DMS 273 (cell line): ENCODE measurements around the gene HOXD3.

Source experiments
- DNase-seq: peaks from one replicate; lab custom pipeline; 2025; ENCODE audit not compliant: unreplicated experiment; lab: John Stamatoyannopoulos, UW

HOXD3 gene

DNA sequence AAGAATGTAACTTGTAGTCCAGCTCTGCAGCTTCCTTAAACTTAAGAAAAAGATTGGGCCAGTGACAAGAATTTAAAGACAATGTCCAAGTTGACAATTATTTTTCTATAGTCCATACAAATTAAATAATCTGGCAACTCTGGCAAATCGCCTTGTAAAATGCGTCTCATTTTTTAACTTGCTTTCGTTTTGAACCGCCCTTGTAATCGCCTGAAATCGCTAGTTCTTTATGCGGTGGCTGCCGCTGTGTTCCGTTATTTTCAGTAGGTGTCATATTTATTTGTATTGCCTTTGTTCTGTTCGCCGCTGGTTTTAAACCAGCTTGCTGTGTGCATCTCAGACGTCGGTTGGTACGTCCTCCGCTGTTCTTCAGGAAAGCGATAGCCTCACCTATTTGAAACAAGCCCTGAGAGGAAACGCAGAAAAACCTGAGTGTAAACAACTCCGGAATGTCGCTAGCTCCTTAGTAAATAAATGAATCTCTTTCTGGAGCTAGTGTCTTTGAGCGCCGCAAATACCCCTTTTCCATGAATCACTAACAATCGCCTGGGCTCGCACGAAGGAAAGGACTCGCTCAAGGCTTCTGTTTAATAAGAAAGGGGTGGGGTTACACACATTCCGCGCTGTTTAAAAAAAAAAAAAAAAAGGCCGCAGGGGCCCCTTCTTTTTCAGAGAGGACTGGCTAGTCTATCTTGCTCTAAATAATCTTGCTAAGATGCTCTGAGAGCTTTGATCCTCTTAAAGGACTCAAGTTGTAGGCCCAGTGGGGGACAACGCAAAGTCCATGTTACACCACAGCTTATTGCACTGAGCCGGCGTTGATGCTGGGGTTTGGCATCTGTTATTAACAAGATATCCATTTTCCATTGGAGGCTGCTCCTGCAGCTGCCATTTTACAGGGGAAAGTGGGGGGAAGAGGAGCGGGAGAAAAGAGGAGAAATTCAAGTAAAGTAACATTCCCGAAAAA, 24.6 kb upstream of the HOXD3 start:
- DNase-seq = no peak

- DNase-seq = no peak
Measured at GRCh38 chr2:176133389-176133788, 23.7 kb upstream of the HOXD3 start.

DNA sequence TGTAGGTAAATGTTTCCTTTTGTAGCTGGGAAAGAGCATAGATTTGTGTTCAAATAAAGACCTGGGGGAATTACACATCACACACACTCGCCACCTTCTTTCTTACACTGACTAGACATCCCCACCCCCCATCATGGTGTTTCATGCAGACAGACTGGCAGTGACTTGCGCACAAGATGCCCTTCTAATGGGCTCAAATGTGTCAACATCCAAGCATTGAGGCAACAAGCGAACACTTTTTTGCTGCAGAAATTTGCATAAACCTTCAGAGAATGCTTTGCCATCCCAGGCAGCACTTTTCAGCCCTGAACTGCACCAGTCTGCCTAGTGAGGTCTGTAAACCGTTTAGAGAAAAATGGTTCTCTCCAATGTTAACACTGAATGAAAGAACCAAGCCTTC, 23.1 kb upstream of the HOXD3 start:
- no peak for DNase-seq

- peak; percentile 59 for DNase-seq
Measured at GRCh38 chr2:176135035-176135440, 22.1 kb upstream of the HOXD3 start.

GRCh38 chr2:176136374-176137251, 20.5 kb upstream of the HOXD3 start:
- DNase-seq = peak; percentile 68

- DNase-seq = no peak
Measured at GRCh38 chr2:176137252-176137580, 19.9 kb upstream of the HOXD3 start.

GRCh38 chr2:176137906-176138305, 19.2 kb upstream of the HOXD3 start:
- no peak for DNase-seq

DNA sequence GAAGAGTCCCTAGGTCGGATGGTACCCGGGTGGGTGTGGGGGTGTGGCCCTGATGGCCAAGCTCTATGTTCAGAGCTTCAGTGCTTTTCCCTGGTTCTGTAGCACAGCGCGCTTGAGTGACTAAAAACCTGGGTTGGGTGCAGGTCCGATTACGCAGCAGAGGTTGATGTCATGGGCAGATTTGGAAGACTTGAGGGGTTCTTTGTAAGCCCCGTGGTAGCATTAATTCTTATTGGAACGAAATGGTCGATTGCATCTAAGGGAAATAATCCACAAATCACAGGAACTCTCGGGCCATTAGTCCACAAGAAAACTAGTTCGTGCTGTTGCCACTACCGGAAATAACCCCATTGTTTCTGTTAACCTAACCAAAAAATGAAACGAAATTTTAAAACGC, 18.6 kb upstream of the HOXD3 start:
- no peak for DNase-seq

GRCh38 chr2:176138923-176139660, 18.0 kb upstream of the HOXD3 start:
- DNase-seq = no peak

- DNase-seq = no peak
Measured at GRCh38 chr2:176139661-176140512, 17.2 kb upstream of the HOXD3 start.

DNA sequence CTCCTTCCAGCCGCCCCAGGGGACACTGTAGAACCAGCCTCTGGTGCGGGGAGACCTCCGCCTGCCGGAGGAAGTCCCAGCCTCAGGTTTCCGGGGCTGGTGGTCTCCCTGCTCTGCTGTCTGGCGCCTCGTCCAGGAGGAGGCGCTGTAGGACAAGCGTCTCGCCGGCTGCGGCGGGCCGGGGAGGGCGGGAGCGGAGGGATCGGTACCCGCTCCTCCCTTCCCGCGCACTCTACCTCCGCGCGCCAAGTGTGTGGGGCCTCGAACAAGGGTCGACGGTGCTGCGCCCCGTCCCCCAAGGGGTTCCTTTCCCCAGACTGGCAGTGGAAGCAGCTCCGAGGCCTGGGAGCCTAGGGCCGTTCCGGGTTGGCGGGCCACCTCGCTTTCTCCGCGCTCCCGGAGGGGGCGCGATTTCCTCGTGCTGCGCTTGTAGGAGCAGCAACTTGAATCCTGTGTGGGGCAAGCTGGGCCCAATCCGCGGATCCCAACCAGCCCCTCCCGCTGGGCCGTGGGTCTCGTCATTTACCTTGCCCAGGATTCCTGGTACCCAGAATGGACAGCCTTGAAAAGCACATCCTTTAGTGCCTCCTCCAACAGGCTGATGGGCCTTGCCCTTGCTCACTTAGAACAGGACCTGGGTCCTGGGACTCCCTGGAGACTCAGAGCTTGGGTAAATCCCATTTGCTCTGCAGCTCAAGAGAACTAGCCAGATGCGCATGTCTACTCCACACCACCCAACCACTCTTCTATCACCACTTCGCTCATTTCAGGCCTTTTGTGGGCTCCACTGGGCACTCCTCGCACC, 16.4 kb upstream of the HOXD3 start:
- DNase-seq = peak; percentile 95

- no peak for DNase-seq
Measured at GRCh38 chr2:176142281-176142680, 14.8 kb upstream of the HOXD3 start.

- no peak for DNase-seq
Measured at GRCh38 chr2:176145085-176145969, 11.8 kb upstream of the HOXD3 start.

DNA sequence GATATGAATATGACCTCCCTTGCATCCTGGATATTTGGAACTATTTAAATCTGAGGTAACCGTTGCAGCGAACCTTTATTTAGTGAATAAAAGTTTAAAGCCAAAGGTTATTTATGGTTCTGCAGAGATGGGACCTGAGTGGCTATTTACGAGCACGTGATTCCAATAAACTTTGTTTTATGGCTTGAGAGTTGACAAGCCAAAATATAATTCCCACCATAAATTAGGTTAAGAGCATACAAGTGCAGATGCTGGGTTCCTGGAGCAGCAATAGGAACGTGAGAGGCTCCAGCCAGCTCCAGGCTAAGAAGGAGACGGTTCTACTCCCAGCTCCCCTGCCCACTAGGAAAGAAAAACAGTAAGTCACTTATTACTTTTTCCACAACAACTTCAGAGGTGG, 11.0 kb upstream of the HOXD3 start:
- DNase-seq = no peak

GRCh38 chr2:176146645-176147044, 10.5 kb upstream of the HOXD3 start:
- DNase-seq = no peak

GRCh38 chr2:176147210-176147799, 9.8 kb upstream of the HOXD3 start:
- DNase-seq = no peak

- DNase-seq = no peak
Measured at GRCh38 chr2:176147800-176148496, 9.2 kb upstream of the HOXD3 start.
